HG03521 (cell line): Measurements from ENCODE around the gene CELSR2.

Source experiments
- ATAC-seq: cut with Tn5 transposase; IDR thresholded peaks from one replicate; pipeline ENCODE4 v1.9.1; 2021; ENCODE audit warnings: mild to moderate bottlenecking, moderate library complexity; ENCODE audit not compliant: unreplicated experiment

The CELSR2 gene

GRCh38 chr1:109251277-109252166 lies 2.2 kb downstream of the CELSR2 start:
- no peak for ATAC-seq

DNA sequence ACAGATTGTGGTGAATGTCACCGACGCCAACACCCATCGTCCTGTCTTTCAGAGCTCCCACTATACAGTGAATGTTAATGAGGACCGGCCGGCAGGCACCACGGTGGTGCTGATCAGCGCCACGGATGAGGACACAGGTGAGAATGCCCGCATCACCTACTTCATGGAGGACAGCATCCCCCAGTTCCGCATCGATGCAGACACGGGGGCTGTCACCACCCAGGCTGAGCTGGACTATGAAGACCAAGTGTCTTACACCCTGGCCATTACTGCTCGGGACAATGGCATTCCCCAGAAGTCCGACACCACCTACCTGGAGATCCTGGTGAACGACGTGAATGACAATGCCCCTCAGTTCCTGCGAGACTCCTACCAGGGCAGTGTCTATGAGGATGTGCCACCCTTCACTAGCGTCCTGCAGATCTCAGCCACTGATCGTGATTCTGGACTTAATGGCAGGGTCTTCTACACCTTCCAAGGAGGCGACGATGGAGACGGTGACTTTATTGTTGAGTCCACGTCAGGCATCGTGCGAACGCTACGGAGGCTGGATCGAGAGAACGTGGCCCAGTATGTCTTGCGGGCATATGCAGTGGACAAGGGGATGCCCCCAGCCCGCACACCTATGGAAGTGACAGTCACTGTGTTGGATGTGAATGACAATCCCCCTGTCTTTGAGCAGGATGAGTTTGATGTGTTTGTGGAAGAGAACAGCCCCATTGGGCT lies 3.0 kb downstream of the CELSR2 start:
- ATAC-seq: no peak

DNA sequence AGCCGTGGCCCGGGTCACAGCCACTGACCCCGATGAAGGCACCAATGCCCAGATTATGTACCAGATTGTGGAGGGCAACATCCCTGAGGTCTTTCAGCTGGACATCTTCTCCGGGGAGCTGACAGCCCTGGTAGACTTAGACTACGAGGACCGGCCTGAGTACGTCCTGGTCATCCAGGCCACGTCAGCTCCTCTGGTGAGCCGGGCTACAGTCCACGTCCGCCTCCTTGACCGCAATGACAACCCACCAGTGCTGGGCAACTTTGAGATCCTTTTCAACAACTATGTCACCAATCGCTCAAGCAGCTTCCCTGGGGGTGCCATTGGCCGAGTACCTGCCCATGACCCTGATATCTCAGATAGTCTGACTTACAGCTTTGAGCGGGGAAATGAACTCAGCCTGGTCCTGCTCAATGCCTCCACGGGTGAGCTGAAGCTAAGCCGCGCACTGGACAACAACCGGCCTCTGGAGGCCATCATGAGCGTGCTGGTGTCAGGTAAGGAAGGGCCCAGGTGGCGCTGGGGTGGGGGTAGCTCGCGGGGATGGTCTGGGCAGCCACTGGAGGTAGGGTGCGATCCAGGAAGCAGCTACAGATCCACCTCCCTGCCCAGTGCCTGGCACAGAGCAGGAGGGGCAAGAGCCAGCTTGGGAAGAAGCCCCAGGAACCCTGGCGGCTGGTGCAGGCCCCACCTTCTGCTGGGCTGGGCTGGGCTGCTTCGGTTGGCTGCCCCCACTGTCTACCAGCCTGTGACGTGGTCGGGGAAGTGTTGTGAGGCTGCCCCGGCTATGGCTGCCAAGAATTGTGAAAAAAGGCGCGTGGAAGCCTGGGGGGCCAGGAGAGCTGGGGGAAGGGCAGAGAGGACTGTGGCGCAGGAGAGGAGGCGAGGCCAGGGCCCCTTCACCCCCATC lies 3.8 kb downstream of the CELSR2 start:
- ATAC-seq: no peak

DNA sequence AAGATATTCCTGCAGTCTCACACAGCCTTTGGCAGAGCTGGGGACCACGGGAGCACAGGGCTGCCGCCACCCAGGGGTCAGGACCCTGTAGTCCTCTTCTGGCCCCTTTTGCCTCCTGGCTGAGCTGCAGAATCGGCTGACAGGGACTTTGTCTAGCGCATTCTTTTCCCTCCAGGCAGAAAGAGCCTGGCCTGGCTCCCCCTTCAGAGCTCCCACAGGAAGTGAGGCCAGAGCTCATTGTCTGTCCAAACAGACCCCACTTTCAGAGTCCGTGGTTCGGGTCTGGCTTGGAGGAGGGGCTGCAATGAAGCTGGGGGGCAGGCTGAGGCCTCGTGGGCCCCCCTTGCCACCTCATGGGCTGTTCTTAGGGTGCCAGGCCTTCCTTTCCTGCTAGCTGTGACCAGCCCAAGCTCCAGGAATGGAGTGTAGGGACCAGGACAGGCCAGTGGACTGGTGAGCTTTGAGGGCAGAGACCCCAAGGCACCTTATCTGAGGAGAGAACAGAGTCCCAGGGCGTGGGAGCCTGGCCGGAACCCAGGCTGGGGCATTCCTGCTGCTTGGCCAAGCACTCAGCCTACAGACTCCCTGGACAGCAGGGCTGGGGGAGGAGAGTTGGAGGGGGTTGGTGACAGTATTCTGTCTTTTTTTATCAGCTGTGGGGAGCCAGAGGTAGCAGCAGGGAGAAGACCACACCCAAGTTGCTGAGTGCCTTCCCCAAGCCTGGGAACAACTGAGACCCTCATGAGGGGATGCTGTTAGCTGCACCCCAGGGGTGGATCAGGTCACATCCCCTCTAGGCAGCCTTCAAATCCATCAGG lies 4.7 kb downstream of the CELSR2 start:
- no peak for ATAC-seq

- ATAC-seq: no peak
Measured at GRCh38 chr1:109254621-109255096, 5.3 kb downstream of the CELSR2 start.

DNA sequence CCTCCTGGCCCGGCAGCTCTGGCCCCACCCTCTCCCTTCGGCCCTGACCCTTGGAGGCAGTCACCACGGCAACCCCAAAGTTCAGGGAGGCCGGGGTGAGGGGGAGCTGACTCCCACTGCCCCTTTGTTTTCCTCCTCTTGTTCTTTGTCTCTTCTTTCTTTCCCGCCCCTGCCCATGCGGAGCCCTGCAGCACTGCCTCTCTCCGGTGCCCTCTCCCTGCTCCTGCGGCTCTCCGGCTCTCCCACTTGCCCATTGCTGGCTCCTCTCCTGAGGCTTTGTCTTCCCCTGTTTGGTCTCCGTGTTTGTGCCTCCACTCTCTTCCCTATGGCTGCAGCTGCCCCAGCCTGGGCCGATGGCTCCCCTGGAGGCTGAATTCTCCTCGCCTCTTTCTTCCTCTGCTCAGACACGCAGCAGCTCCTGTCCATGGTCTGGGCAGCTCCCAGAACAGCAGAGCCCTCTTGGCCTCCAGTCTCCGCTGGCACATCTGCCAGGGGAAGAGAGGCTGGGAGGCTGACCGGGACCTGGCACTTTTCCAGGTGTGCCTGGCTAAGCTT lies 5.8 kb downstream of the CELSR2 start:
- no peak for ATAC-seq

DNA sequence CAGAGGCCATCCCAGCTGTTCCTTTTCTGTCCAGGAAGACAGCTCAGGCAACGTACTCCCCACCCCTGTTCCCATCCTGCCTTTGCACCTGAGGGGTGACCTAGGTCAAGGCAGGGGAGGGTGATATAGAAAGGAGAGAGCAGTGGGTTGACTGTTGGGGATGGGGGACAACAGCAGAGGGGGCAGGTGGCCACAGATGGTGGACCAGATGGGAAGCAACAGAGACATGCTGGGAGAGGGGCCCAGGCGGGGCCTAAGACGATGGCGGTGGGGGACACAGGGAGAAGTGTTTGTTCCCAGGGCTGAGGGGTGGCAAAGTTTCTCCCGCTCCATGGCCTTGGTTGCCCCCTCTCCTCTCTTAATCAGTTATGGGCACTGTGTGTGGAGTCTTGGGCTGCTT lies 6.3 kb downstream of the CELSR2 start:
- no peak for ATAC-seq

- ATAC-seq: no peak
Measured at GRCh38 chr1:109256085-109256484, 6.7 kb downstream of the CELSR2 start.

DNA sequence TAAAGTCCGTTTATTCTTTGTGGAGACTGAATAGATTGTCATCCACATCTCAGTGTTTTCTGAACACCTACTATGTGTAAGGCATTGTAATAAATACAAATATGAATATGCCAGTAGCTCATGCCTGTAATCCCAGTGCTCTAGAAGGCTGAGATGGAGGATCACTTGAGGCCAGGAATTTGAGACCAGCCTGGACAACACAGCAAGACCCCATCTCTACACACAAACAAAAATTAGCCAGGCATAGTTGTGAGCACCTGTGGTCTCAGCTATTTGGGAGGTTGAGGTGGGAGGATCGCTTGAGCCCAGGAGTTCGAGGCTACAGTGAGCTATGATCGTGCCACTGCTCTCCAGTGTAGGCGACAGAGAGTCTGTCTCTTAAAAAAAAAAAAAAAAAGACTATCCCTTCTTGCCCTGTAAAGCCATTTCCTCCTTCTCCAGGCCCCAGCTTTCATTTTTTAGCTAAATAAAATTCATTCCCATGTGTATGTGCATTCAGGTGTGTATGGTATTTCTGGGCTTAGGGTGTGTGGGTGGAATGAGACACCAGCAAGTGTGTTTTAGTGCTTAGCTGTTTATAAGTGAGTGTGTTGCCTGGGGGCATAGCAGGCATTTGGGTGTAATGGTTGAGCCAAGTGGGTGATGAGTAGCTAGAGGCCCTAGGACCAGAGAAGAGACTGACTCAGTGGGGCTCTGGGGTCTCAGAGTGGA lies 7.8 kb downstream of the CELSR2 start:
- no peak for ATAC-seq

GRCh38 chr1:109257682-109258421 lies 8.5 kb downstream of the CELSR2 start:
- ATAC-seq: no peak

GRCh38 chr1:109258481-109259466 lies 9.4 kb downstream of the CELSR2 start:
- no peak for ATAC-seq

DNA sequence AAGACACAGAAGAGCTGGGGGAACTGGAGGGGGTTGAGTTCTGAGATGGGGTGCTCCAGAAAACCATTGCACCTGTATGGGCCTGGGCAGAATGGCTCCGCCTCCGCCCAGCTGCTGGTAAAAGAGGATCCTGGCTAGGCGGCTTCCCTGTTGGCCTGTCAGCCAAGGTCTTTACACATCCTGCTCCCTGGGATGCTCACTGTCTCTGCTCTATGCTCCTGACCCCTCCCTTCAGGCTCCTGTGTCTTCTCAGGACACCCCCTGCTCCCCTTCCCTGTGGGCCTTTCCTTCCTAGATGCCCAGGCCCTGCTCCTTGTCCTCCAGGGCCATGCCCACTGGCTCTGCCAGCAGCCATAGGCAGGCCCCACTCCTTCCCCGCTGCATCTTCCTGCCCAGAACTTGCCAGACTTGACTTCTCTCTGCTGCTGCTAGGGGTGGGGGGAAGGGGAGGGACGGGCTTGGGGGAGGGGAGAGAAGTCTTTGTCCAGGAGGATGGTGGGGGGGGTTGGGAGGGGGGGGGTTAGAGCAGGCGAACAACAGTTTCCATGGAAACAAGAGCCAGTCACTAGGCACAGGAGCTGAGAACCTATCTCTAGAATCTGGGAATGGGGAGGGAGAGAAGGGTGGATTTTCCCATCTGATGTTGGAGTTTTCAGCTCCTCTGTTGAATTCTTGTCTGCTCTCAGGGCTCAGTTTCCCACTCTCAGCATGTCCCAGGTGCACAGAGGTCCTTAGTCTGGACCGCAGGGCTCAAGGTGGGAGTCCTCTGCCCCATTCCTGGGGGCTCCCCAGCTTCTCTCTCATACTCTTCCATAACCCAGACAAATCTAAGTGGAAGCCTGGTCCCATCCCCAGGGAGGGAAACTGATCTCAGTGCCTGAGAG lies 10.6 kb downstream of the CELSR2 start:
- no peak for ATAC-seq

DNA sequence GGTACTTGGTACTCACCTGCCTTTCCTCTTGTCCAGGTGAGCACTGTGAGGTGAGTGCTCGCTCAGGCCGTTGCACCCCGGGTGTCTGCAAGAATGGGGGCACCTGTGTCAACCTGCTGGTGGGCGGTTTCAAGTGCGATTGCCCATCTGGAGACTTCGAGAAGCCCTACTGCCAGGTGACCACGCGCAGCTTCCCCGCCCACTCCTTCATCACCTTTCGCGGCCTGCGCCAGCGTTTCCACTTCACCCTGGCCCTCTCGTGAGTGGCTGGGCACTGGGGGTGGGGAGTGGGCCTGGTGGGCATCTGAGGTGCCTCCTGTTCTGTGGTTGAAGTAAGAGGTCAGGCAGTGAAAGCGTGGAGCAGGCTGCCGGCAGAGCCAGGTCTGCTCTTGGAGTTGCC lies 11.7 kb downstream of the CELSR2 start:
- no peak for ATAC-seq

GRCh38 chr1:109261578-109261977 lies 12.2 kb downstream of the CELSR2 start:
- ATAC-seq: no peak

- ATAC-seq: no peak
Measured at GRCh38 chr1:109262231-109263055, 13.1 kb downstream of the CELSR2 start.

DNA sequence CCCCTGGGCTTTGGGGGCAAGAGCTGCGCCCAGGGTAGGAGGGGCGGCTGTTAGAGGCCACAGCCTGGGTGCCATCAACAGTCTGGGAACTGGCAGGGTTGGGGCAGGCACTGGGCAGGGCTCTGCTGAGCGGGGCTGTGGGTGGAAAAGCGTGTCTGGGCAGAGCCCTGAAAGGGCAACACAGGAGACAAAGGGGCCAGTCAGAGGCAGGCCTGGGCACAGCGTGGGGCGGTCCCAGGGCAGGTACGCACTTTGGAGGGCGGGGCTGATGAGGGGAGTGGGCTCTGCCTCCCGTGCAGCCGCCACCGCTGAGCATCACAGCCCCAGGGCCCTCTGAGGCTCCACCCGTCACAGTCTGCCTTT lies 13.9 kb downstream of the CELSR2 start:
- no peak for ATAC-seq
